Spleen (tissue), 7 donors: Measurements from ENCODE around the gene P2RY12.
"Not testable (repeated sequence)": the region's sequence is repeated elsewhere in the genome, so short reads cannot be mapped to it uniquely, and the experiment has no call there.

Experiments
- CTCF ChIP-seq, 11 experiments: fragments of 200-600 bp in 7 of 11; fragments of 450-650 bp in 4 of 11; sonication (generic) in 4 of 11; IDR thresholded peaks in 8 of 11; conservative IDR thresholded peaks in 3 of 11; 1 replicate in 7 of 11; 2 replicates in 4 of 11; pipeline versions ENCODE4 v1.4.0 to v1.8.0; 2016 to 2021; ENCODE audit warnings: antibody characterized with exemption in 11 of 11, inconsistent platforms in 4 of 11, mild to moderate bottlenecking in 1 of 11
- POLR2A ChIP-seq, 3 donors: fragments of 450-650 bp; IDR thresholded peaks; one replicate each; pipeline ENCODE4 v1.5.1; 2017; ENCODE audit warnings: antibody characterized with exemption in 3 of 3, mild to moderate bottlenecking in 1 of 3
- POLR2AphosphoS5 ChIP-seq, 3 donors: sonication (generic); formaldehyde crosslinking; IDR thresholded peaks; one replicate each; pipeline ENCODE4 v1.5.1; 2017; ENCODE audit warnings: antibody characterized with exemption in 3 of 3
- donor health status: DM: no; HTN: no; CAD: no; lungs with moderate emphysema.
- donor health status: DM: no; HTN: no; CAD: no.
- donor health status: DM: no; HTN: no; CAD: no.

GRCh38 chr3:151392191-151392590 is 7.6 kb upstream of the P2RY12 start:
- TF ChIP-seq CTCF (IDR thresholded peaks at IDR 0.05 in 8 of 11, conservative IDR thresholded peaks at IDR 0.05 in 3 of 11); POLR2AphosphoS5 (IDR thresholded peaks at IDR 0.05); POLR2A (IDR thresholded peaks at IDR 0.05): not testable (repeated sequence)
